K562 (cell line): ENCODE measurements around the gene CCNQ. TPM values are rescaled to one million over a fixed set of nuclear protein-coding genes. Genes with fewer than 3 reads are reported as not detected.

Experiments used
- ADNP ChIP-seq: fragments of 200-800 bp; sonication (Bioruptor generic); IDR thresholded peaks from 2 replicates; pipeline ENCODE4 v1.6.1; 2016; ENCODE audit warnings: missing genetic modification characterization, missing compliant biosample characterization
- ATF7 ChIP-seq: fragments of 450-650 bp; IDR thresholded peaks from 2 replicates; pipeline ENCODE4 v1.7.1; 2014; ENCODE audit warnings: mild to moderate bottlenecking, moderate library complexity
- CREM ChIP-seq: IDR thresholded peaks from 2 replicates; pipeline ENCODE4 v1.6.1; 2014; ENCODE audit warnings: antibody characterized with exemption, low read depth
- ESRRA ChIP-seq: fragments of 450-650 bp; IDR thresholded peaks from 2 replicates; pipeline ENCODE4 v1.6.1; 2014; ENCODE audit warnings: low read depth, mild to moderate bottlenecking, moderate library complexity, borderline replicate concordance
- ETS2 ChIP-seq: IDR thresholded peaks from 2 replicates; pipeline ENCODE4 v1.6.1; 2016; ENCODE audit warnings: borderline replicate concordance, missing genetic modification characterization, mild to moderate bottlenecking, moderate library complexity, missing compliant biosample characterization; ENCODE audit not compliant: poor library complexity, severe bottlenecking
- FOS ChIP-seq: IDR thresholded peaks from 3 replicates; pipeline ENCODE4 v1.6.1; 2011; ENCODE audit not compliant: insufficient read length; ENCODE audit errors: extremely low read depth
- JUN ChIP-seq, 2 experiments: sonication (generic) in 1 of 2; formaldehyde crosslinking in 1 of 2; IDR thresholded peaks; 2 replicates each; pipeline versions ENCODE4 v1.6.1 to v1.8.0; 2012 to 2022; ENCODE audit warnings: borderline replicate concordance in 2 of 2, mild to moderate bottlenecking in 2 of 2, improper control_type of control experiment in 1 of 2, low read depth in 1 of 2, low read length in 1 of 2, missing genetic modification reagents in 1 of 2
- NFATC3 ChIP-seq: fragments of 450-650 bp; IDR thresholded peaks from 2 replicates; pipeline ENCODE4 v1.6.1; 2017; ENCODE audit warnings: mild to moderate bottlenecking
- NRF1 ChIP-seq, 2 experiments: fragments of 450-650 bp; IDR thresholded peaks in 1 of 2; conservative IDR thresholded peaks in 1 of 2; 2 replicates each; pipeline ENCODE4 v1.6.1; 2014; ENCODE audit warnings: mild to moderate bottlenecking in 2 of 2
- ZNF224 ChIP-seq: sonication (generic); formaldehyde crosslinking; IDR thresholded peaks from 2 replicates; pipeline ENCODE4 v1.8.0; 2022; ENCODE audit warnings: mild to moderate bottlenecking, missing genetic modification reagents
- ZNF766 ChIP-seq: fragments of 200-800 bp; sonication (Bioruptor generic); conservative IDR thresholded peaks from 2 replicates; pipeline ENCODE4 v1.6.1; 2016; ENCODE audit warnings: missing genetic modification characterization, missing compliant biosample characterization
- polyA plus RNA-seq, 8 experiments: library from polyadenylated mRNA; depleted of rRNA in 4 of 8; stranded (reverse) in 5 of 8; unstranded in 3 of 8; fragments of >200 nt; fragmentation: Nextera tagmentation in 2 of 8; fragmentation: Illumina TruSeq in 1 of 8; extraction: Ambion mirVana in 2 of 8; extraction: Trizol in 1 of 8; gene quantifications; 2 replicates each; pipeline versions ENCODE4 v1.2.1 to v1.2.3, GENCODE V29; 2011 to 2014; ENCODE audit warnings: inconsistent platforms in 1 of 8, missing spikeins in 1 of 8
- total RNA-seq, 7 experiments: library from RNA; depleted of rRNA in 6 of 7; stranded (reverse); fragments of >200 nt in 6 of 7; fragmentation: Illumina TruSeq in 2 of 7; extraction: Trizol in 2 of 7; gene quantifications; 2 replicates each; pipeline versions ENCODE4 v1.2.1 to v1.2.3, GENCODE V29; 2011 to 2021; ENCODE audit warnings: low replicate concordance in 1 of 7
- TF ChIP-seq, protein P1 (sequence below): sonication (generic); formaldehyde crosslinking; IDR thresholded peaks from 2 replicates; pipeline ENCODE4 v1.8.0; 2022; ENCODE audit warnings: missing genetic modification reagents, mild to moderate bottlenecking, moderate library complexity, borderline replicate concordance
- TF ChIP-seq, protein P2 (sequence below): sonication (generic); formaldehyde crosslinking; IDR thresholded peaks from 2 replicates; pipeline ENCODE4 v1.9.0; 2022; ENCODE audit warnings: mild to moderate bottlenecking, missing genetic modification reagents
- TF ChIP-seq, protein P3 (sequence below), 3 experiments: IDR thresholded peaks in 2 of 3; conservative IDR thresholded peaks in 1 of 3; 2 replicates each; pipeline ENCODE4 v1.5.1; 2011 to 2012; ENCODE audit warnings: low read length in 3 of 3, mild to moderate bottlenecking in 3 of 3, control low read depth in 2 of 3, improper control_type of control experiment in 1 of 3, inconsistent platforms in 1 of 3, low read depth in 1 of 3, mixed read lengths in 1 of 3, moderate library complexity in 1 of 3; ENCODE audit not compliant: insufficient read depth in 2 of 3

CCNQ gene
- total and polyA plus RNA-seq, 9 of the 15 experiments (the other 6 are each of a cell fraction or from before 2014, with no cell fraction given): 0.92 to 53.8 (median 25.3) TPM

DNA sequence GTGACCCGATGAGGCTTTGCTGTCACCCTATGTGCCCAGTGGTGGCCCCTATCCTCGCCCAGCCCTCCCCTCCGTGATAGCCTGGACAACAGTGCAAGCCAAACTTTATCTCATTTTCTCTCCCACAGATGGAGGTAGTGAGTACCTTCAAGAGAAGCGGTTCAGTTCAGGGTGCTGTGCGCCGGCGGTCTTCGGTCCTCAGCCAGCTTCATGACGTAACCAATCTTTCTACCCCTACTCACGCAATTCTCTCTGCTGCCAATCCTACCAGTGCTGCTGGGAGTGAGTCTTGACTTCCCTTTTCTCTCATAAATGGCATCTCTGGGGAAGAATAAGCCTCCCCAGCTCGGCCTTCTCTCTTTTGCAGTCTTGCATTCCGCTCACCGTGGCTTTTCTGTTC, 29.5 kb downstream of the CCNQ start (continued):
- TF ChIP-seq, protein P1, sequence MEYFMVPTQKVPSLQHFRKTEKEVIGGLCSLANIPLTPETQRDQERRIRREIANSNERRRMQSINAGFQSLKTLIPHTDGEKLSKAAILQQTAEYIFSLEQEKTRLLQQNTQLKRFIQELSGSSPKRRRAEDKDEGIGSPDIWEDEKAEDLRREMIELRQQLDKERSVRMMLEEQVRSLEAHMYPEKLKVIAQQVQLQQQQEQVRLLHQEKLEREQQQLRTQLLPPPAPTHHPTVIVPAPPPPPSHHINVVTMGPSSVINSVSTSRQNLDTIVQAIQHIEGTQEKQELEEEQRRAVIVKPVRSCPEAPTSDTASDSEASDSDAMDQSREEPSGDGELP (CRISPR knock-in tag): no peak
- TF ChIP-seq CREM (0 out of 2 replicates have a peak, but pooled peaks have one; percentile 8), ATF7 (peak; percentile 63; the same call in 1 of the 2 replicates), FOS (no peak), ETS2 (no peak), ADNP (tag) (no peak), ZNF224 (CRISPR knock-in tag) (no peak), ZNF766 (CRISPR knock-in tag) (no peak), NFATC3 (no peak), JUN (IDR thresholded peaks at IDR 0.05; ENCODE audit: borderline replicate concordance, low read depth, low read length) (no peak), JUN (CRISPR knock-in tag; IDR thresholded peaks at IDR 0.05; ENCODE audit: borderline replicate concordance) (no peak), NRF1 (conservative IDR thresholded peaks at IDR 0.05 in 1 of 2, IDR thresholded peaks at IDR 0.05 in 1 of 2) (peak; percentile 35 to 50; a peak in 2 of 4 replicates), ESRRA (no peak)
- TF ChIP-seq, protein P2, sequence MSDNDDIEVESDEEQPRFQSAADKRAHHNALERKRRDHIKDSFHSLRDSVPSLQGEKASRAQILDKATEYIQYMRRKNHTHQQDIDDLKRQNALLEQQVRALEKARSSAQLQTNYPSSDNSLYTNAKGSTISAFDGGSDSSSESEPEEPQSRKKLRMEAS (CRISPR knock-in tag): no peak
- TF ChIP-seq, protein P3, sequence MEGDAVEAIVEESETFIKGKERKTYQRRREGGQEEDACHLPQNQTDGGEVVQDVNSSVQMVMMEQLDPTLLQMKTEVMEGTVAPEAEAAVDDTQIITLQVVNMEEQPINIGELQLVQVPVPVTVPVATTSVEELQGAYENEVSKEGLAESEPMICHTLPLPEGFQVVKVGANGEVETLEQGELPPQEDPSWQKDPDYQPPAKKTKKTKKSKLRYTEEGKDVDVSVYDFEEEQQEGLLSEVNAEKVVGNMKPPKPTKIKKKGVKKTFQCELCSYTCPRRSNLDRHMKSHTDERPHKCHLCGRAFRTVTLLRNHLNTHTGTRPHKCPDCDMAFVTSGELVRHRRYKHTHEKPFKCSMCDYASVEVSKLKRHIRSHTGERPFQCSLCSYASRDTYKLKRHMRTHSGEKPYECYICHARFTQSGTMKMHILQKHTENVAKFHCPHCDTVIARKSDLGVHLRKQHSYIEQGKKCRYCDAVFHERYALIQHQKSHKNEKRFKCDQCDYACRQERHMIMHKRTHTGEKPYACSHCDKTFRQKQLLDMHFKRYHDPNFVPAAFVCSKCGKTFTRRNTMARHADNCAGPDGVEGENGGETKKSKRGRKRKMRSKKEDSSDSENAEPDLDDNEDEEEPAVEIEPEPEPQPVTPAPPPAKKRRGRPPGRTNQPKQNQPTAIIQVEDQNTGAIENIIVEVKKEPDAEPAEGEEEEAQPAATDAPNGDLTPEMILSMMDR (IDR thresholded peaks at IDR 0.05 in 2 of 3, conservative IDR thresholded peaks at IDR 0.05 in 1 of 3; ENCODE audit: insufficient read depth in 2 of 3, low read depth in 1 of 3, low read length in 3 of 3): peak in 1 of 3 experiments; percentile 20; a peak in 1 of 6 replicates
